Measurements from ENCODE around the gene NOL11.
A peak's percentile ranks its signal among the peaks of the same experiment; 100 is the strongest.

NOL11 gene

GRCh38 chr17:67759355-67760171, 41.8 kb downstream of the NOL11 start:
- H3K27ac ChIP-seq = no peak overlapping the region
- TF ChIP-seq CTCF (conservative IDR thresholded peaks at IDR 0.05) = no peak

GRCh38 chr17:67765623-67766022, 47.9 kb downstream of the NOL11 start:
- no peak overlapping the region for H3K27ac ChIP-seq
- TF ChIP-seq CTCF (conservative IDR thresholded peaks at IDR 0.05) = no peak

- TF ChIP-seq CTCF (conservative IDR thresholded peaks at IDR 0.05) = no peak
- H3K27ac ChIP-seq = no peak overlapping the region
Measured at GRCh38 chr17:67769231-67769630, 51.5 kb downstream of the NOL11 start.

- no peak overlapping the region for H3K27ac ChIP-seq
- no peak for TF ChIP-seq CTCF (conservative IDR thresholded peaks at IDR 0.05)
Measured at GRCh38 chr17:67770539-67770938, 52.8 kb downstream of the NOL11 start.

- no peak overlapping the region for H3K27ac ChIP-seq
- no peak for TF ChIP-seq CTCF (conservative IDR thresholded peaks at IDR 0.05)
Measured at GRCh38 chr17:67772679-67773078, 54.9 kb downstream of the NOL11 start.

- H3K27ac ChIP-seq = no peak overlapping the region
- no peak for TF ChIP-seq CTCF (conservative IDR thresholded peaks at IDR 0.05)
Measured at GRCh38 chr17:67773246-67773645, 55.5 kb downstream of the NOL11 start.

GRCh38 chr17:67779098-67779672, 61.4 kb downstream of the NOL11 start:
- H3K27ac ChIP-seq = peak overlapping the region; percentile 54
- peak; percentile 77 for TF ChIP-seq CTCF (conservative IDR thresholded peaks at IDR 0.05)
